ENCODE data around the gene PSENEN.

Gene PSENEN

DNA sequence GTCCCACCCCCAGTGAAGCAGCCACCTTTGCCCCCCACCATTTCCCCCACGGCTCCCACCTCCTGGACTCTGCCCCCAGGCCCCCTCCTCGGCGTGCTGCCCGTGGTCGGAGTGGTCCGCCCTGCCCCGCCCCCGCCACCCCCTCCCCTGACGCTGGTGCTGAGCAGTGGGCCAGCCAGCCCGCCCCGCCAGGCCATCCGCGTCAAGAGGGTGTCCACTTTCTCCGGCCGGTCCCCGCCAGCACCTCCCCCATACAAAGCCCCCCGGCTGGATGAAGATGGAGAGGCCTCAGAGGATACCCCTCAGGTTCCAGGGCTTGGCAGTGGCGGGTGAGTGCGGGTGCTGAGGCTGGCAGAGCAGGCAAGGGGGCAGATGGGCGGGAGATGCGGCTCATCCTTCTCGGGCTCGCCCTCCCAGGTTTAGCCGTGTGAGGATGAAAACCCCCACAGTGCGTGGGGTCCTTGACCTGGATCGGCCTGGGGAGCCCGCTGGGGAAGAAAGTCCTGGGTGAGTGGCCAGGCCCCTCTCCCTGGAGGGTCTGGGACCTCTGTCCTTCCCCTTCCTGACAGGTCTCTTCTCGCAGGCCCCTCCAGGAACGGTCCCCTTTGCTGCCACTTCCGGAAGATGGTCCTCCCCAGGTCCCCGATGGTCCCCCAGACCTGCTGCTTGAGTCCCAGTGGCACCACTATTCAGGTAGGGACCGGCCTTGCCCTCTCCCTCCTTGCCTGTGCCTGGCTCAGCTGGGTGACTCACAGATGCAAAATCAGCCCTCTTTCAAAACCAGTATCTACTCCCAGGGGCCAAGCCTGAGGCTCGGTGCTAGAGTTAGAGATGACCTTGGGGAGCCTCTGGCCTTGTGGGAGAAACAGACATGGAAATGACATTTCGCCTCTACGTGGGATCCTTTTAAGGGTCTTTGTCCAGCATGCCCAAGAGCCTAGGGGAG lies 12.0 kb upstream of the PSENEN start:
- DNase-seq (ENCODE audit: low read depth): no peak

- no peak for DNase-seq (ENCODE audit: low read depth)
These were observed 11.2 kb upstream of the PSENEN start for GRCh38 chr19:35734273-35734672.

- DNase-seq (ENCODE audit: low read depth): no peak
These were observed 10.6 kb upstream of the PSENEN start for GRCh38 chr19:35734889-35735288.

DNA sequence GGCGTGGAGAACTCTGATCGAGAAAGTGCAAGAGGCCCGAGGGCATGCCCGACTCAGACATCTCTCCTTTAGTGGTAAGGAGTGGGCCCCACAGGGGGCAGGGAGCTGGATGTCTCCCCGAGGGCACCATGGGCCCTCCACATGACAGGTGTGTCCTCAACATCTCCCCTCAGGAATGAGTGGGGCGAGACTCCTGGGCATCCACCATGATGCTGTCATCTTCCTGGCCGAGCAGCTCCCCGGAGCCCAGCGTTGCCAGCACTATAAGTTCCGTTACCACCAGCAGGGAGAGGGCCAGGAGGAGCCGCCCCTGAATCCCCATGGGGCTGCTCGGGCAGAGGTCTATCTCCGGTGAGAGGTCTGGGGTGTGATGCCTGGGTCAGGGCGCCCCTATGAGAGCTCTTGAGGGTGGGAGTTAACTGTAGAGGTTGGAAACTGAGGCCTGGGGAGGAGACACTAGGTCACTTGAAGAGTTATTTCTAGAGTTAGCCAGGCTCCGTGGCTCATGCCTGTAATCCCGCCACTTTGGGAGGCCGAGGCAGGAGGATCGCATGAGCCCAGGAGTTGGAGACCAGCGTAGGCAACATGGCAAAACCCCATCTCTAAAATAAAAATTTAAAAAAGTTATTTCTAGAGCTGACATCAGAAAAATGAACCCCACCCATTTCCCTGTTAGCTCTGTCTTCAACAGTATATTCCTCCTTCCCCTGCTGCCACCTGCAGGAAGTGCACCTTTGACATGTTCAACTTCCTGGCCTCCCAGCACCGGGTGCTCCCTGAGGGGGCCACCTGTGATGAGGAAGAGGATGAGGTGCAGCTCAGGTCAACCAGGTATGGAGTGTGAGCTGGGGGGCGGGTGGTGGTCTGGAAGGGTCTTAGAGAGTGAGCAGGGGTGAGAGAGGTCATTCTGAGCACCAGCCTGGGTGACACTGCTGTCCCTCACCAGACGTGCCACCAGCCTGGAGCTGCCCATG lies 8.3 kb upstream of the PSENEN start:
- DNase-seq (ENCODE audit: low read depth): no peak

- DNase-seq (ENCODE audit: low read depth): no peak
These were observed 7.2 kb upstream of the PSENEN start for GRCh38 chr19:35738021-35738886.

GRCh38 chr19:35738887-35739229 lies 6.6 kb upstream of the PSENEN start:
- no peak for DNase-seq (ENCODE audit: low read depth)

- no peak for DNase-seq (ENCODE audit: low read depth)
These were observed 6.0 kb upstream of the PSENEN start for GRCh38 chr19:35739275-35740107.

GRCh38 chr19:35740108-35740422 lies 5.4 kb upstream of the PSENEN start:
- DNase-seq (ENCODE audit: low read depth): no peak

- DNase-seq (ENCODE audit: low read depth): peak; percentile 92
These were observed 4.8 kb upstream of the PSENEN start for GRCh38 chr19:35740423-35741202.

- DNase-seq (ENCODE audit: low read depth): no peak
These were observed 4.3 kb upstream of the PSENEN start for GRCh38 chr19:35741203-35741515.

- no peak for DNase-seq (ENCODE audit: low read depth)
These were observed 3.2 kb upstream of the PSENEN start, which contains the start of gene IGFLR1 for GRCh38 chr19:35742121-35742724. Gene IGFLR1 (minus strand): TSS chr19:35742452. CDS start chr19:35741180, 1,272 bp downstream.

- no peak for DNase-seq (ENCODE audit: low read depth)
These were observed 1.6 kb upstream of the PSENEN start for GRCh38 chr19:35743640-35744429.

DNA sequence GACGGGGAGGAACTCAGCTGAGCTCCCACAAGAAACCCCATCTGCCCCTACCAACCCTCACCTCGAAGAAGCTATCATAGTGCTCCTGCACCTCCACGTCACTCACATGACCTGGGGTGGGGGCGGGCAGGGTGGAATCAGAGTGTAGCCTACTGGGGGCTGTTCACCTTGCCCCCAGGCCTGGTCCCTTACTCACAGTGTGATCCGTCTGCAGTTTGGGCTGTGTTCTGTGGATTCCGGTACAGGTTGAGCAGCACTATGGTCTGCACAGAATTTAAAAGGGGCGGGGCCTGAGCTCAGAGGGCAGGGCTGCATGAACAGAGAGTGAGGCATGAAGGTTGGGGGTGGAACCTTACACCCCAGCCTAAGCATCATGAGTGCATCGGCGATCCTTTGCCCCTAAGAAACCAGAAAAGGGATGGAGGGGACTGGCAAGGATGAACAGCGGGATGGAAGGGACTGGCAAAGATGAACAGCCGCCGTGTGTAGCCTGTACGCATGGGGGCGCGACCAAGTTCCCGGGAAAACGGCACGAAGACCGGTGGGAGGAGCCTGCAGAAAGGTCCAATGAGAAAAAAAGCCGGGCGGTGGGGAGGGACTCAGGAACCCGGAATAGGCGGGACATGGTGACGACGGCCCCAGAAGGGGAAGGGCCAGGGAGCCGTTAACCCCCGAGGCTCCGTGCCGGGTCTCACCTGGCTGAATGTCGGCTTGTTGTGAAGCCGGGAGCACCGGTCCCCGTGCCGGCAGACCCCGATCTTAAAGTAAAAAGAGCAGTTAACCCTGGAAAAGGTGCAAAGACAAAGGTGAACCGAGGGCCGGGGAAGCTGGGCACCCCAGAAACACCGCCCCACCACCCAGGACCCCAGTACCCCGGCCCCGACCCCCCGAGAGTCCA lies 772 bp upstream of the PSENEN start:
- DNase-seq (ENCODE audit: low read depth): peak; percentile 84

DNA sequence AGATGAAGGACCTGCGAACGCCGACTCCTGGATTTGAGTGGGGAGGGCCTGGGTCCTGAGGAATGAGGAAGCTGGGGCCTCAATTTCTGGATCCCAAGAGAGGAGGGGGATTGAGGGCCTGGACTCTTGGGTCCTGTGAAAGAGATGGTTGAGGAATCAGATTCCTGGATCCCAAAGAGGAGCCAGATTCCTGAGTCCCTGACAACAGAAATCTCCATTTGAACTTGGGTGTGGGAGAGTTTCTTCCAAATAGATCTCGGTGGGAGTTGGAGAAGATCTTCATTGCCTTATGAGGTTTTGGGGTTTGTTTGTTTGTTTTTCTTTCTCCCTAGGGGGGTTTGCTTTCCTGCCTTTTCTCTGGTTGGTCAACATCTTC lies 624 bp downstream of the PSENEN start:
- no peak for DNase-seq (ENCODE audit: low read depth)

DNA sequence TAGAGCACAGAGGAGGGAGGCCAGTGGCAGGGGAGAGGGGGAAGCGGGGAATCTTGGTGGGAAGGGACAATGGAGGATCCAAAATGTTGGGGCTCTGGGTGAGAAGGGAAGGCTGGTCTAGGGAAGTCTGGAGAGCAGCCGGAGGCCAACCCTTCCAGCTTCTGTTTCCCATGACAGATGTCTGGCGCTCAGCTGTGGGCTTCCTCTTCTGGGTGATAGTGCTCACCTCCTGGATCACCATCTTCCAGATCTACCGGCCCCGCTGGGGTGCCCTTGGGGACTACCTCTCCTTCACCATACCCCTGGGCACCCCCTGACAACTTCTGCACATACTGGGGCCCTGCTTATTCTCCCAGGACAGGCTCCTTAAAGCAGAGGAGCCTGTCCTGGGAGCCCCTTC lies 1.1 kb downstream of the PSENEN start:
- DNase-seq (ENCODE audit: low read depth): no peak

- peak; percentile 98 for DNase-seq (ENCODE audit: low read depth)
These were observed 2.9 kb downstream of the PSENEN start, which contains the start of gene LIN37 for GRCh38 chr19:35748106-35749020. Gene LIN37 (plus strand): TSS chr19:35748576. CDS start chr19:35748725, 149 bp downstream.

GRCh38 chr19:35750167-35750566 lies 4.7 kb downstream of the PSENEN start:
- DNase-seq (ENCODE audit: low read depth): no peak

All from stimulated activated CD8-positive, alpha-beta memory T cell treated with anti-CD3 and anti-CD28 coated beads, Interleukin-15, amount 100 ng/mL, for 1 hour (primary cell).